ENCODE results near the gene MIPOL1.

MIPOL1 gene

DNA sequence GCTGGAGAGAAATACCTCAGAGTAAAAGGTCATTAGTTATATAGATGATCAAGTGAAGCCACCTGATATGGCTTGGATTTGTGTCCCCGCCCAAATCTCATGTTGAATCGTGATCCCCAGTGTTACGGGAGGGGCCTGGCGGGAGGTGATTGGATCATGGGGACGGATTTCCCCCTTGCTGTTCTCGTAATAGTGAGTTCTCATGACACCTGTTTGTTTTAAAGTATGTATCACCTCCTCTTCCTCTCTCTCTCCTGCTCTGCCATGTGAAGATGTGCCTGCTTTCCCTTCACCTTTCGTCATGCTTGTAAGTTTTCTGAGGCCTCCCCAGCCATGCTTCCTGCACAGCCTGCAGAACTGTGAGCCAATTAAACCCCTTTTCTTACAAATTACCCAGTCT is 272.5 kb downstream of the MIPOL1 start:
- H3K36me3 ChIP-seq (replicated peaks), result no peaks in the 10 kb centered on the region
- TF ChIP-seq, protein P1, sequence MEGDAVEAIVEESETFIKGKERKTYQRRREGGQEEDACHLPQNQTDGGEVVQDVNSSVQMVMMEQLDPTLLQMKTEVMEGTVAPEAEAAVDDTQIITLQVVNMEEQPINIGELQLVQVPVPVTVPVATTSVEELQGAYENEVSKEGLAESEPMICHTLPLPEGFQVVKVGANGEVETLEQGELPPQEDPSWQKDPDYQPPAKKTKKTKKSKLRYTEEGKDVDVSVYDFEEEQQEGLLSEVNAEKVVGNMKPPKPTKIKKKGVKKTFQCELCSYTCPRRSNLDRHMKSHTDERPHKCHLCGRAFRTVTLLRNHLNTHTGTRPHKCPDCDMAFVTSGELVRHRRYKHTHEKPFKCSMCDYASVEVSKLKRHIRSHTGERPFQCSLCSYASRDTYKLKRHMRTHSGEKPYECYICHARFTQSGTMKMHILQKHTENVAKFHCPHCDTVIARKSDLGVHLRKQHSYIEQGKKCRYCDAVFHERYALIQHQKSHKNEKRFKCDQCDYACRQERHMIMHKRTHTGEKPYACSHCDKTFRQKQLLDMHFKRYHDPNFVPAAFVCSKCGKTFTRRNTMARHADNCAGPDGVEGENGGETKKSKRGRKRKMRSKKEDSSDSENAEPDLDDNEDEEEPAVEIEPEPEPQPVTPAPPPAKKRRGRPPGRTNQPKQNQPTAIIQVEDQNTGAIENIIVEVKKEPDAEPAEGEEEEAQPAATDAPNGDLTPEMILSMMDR (IDR thresholded peaks at IDR 0.05; ENCODE audit: low read depth, low read length, missing control alignments), result no peak
- H3K27ac ChIP-seq, result no peak overlapping the region
- H3K4me3 ChIP-seq (ENCODE audit: low read depth, low read length), result no peak overlapping the region
- no peak for DNase-seq
- in situ Hi-C loops (cut with HindIII; ENCODE audit: low pct_ligation_motif_present, low sequenced_read_pairs), result no loop called here
- H3K27me3 ChIP-seq (replicated peaks), result no peaks in the 10 kb centered on the region

DNA sequence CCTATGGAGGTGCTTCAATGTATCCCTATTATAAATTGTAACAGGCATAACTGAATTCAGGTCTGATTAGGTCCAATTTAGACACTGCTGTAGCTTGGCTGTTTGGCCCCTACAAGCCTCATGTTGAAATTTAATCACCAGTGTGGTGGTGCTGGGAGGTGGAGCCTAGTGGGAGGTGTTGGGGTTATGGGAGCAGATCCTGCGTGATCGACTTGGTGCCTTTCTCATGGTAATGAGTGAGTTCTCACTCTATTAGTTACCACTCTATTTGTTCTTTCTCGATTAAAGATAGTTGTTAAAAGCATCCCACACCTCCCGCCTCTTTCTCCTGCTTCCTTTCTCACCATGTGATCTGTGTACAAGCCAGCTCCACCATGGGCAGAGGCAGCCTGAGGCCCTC is 275.2 kb downstream of the MIPOL1 start:
- H3K27ac ChIP-seq, result no peak overlapping the region
- no peak overlapping the region for H3K4me3 ChIP-seq (ENCODE audit: low read depth, low read length)
- no peaks in the 10 kb centered on the region for H3K27me3 ChIP-seq (replicated peaks)
- no peak for DNase-seq
- H3K36me3 ChIP-seq (replicated peaks), result no peaks in the 10 kb centered on the region
- TF ChIP-seq, protein P1 (IDR thresholded peaks at IDR 0.05; ENCODE audit: low read depth, low read length, missing control alignments), result no peak
- in situ Hi-C loops (cut with HindIII; ENCODE audit: low pct_ligation_motif_present, low sequenced_read_pairs), result no loop called here

DNA sequence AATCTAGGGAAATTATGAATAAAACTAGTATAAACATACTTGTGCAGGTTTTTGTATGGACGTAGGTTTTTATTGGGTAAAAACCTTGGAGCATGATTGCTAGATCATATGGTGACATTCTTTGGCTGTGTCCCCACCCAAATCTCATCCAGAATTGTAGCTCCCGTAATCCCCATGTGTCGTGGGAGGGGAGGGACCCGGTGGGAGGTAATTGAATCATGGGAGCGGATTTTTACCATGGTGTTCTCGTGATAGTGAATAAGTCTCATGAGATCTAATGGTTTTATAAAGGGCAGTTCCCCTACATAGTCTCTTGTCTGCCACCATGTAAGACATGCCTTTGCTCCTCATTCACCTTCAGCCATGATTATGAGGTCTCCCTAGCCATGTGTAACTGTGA is 276.5 kb downstream of the MIPOL1 start:
- DNase-seq, result no peak
- H3K4me3 ChIP-seq (ENCODE audit: low read depth, low read length), result no peak overlapping the region
- no peaks in the 10 kb centered on the region for H3K36me3 ChIP-seq (replicated peaks)
- H3K27ac ChIP-seq, result no peak overlapping the region
- TF ChIP-seq, protein P1 (IDR thresholded peaks at IDR 0.05; ENCODE audit: low read depth, low read length, missing control alignments), result no peak
- no peaks in the 10 kb centered on the region for H3K27me3 ChIP-seq (replicated peaks)
- in situ Hi-C loops (cut with HindIII; ENCODE audit: low pct_ligation_motif_present, low sequenced_read_pairs), result no loop called here

DNA sequence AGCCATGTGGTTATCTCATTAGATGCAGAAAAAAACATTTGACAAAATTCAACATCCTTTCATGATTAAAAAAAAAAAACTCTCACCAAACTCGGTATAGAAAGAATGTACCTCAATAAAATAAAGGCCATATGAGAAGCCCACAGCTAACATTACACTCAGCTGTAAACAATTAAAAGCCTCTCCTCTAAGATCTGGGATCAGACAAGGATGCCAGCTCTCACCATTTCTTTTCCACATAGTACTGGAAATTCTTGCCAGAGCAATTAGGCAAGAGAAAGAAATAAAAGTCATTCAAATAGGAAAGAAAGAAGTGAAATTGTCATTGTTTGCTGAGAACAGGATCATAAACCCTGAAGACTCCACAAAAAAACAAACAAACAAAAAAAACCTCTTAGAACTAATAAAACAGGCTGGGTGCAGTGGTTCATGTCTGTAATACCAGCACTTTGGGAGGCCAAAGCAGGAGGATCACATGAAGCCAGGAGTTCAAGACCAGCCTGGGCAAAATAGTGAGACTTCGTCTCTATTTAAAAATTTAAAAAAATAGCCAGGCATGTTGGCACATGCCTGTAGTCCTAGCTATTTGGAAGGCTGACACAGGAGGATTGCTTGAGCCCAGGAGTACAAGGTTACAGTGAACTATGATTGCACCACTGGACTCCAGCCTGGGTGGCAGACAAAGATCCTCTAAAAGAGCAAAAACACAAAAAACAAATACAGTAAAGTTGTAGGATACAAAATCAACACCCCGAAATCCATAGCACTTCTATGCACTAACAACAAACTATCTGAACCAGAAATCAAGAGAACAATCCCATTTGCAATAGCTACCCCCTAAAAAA is 282.9 kb downstream of the MIPOL1 start:
- TF ChIP-seq, protein P1 (IDR thresholded peaks at IDR 0.05; ENCODE audit: low read depth, low read length, missing control alignments), result no peak
- Histone ChIP-seq H3K4me3 (ENCODE audit: low read depth, low read length) (no peak overlapping the region), H3K27ac (no peak overlapping the region), H3K36me3 (replicated peaks) (no peaks in the 10 kb centered on the region), H3K27me3 (replicated peaks) (no peaks in the 10 kb centered on the region)
- in situ Hi-C loops (cut with HindIII; ENCODE audit: low pct_ligation_motif_present, low sequenced_read_pairs), result no loop called here
- no peak for DNase-seq

DNA sequence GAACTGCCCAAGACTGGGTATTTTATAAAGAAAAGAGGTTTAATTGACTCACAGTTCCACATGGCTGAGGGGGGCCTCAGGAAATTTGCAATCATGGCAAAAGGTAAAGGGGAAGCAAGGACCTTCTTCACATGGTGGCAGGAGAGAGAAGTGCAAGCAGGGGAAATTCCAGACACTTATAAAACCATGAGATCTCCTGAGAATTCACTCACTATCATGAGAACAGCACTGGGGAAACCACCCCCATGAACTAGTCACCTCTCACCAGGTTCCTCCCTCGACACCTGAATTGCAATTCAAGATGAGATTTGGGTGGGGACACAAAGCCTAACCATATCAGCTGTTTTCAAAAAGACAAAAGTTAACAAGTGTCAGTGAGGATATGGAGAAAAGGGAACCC is 284.7 kb downstream of the MIPOL1 start:
- no peak for DNase-seq
- no peak overlapping the region for H3K27ac ChIP-seq
- no peaks in the 10 kb centered on the region for H3K27me3 ChIP-seq (replicated peaks)
- H3K36me3 ChIP-seq (replicated peaks), result no peaks in the 10 kb centered on the region
- no peak overlapping the region for H3K4me3 ChIP-seq (ENCODE audit: low read depth, low read length)
- in situ Hi-C loops (cut with HindIII; ENCODE audit: low pct_ligation_motif_present, low sequenced_read_pairs), result no loop called here
- TF ChIP-seq, protein P1 (IDR thresholded peaks at IDR 0.05; ENCODE audit: low read depth, low read length, missing control alignments), result no peak

DNA sequence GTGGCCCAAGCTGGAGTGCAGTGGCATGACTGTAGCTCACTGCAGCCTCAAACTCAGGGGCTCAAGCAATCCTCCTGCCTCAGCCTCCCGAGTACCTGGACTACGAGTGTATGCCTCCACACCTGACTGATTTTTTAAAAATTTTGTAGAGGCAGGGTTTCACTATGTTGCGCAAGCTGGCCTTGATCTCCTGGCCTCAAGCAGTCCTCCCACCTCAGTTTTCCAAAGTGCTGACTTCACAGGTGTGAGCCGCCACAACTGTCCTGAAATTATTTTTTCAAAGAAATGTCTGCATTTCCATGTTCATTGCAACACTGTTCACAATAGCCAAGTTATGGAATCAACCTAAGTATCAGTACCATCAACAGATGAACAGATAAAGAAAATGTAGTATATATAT is 285.9 kb downstream of the MIPOL1 start:
- no peak overlapping the region for H3K4me3 ChIP-seq (ENCODE audit: low read depth, low read length)
- no peak overlapping the region for H3K27ac ChIP-seq
- in situ Hi-C loops (cut with HindIII; ENCODE audit: low pct_ligation_motif_present, low sequenced_read_pairs), result no loop called here
- H3K36me3 ChIP-seq (replicated peaks), result no peaks in the 10 kb centered on the region
- no peak for DNase-seq
- H3K27me3 ChIP-seq (replicated peaks), result no peaks in the 10 kb centered on the region
- TF ChIP-seq, protein P1 (IDR thresholded peaks at IDR 0.05; ENCODE audit: low read depth, low read length, missing control alignments), result no peak
